Measurements from ENCODE around the gene SLC47A2.

Gene SLC47A2

DNA sequence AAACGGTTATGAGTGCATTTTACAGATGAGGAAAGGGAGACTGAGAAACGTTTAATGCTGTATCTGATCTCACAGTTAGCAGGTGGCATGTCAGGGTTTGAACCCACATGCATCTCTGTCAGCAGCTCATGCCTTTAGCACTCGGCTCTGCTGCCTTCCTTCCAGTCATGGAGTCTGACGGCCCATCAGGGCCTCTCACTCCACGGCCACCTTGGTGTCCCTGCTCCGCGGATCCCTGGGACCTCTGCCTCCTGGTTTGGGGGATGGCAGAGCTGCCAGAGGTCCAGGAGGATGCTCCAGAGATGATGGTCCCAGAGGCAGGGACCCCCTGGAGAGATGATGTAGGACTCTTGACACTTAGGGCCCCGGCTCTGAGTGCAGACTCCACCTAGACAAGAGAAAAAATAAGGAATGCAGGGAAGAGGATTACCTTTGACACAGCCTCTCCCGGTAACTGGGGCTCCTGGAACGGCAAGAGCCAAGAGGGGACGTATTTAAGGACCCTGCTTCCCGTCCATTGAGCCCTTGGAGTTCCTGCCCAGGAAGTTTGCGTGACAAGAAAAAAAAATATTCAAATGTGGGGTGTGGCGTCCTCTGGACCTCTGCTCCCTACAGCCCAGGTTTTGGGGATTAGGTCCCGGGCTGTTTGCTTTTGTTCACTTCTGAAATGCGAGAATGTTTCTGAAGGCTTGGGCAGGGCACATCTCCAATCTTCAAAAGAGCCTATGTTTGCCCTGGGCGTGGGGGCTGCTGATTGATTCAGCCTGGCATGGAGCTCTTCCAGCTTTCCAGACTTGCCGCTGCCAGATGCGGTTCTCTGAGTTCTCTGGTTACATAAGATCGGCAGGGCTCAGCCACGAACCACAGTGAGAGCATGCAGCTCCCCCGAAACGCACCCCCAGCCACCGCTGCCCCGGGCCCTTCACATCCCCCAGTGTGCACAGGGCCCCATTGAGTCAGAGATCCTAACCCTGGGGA lies 31.7 kb upstream of the SLC47A2 start, which contains the start of gene ALDH3A1:
Gene ALDH3A1, minus strand, starts transcription at position 470 of the 978 bp plus-strand sequence. CDS start 3,169 bp downstream, outside the sequence.
- no peak for DNase-seq (ENCODE audit: low read depth in 2 of 2)

DNA sequence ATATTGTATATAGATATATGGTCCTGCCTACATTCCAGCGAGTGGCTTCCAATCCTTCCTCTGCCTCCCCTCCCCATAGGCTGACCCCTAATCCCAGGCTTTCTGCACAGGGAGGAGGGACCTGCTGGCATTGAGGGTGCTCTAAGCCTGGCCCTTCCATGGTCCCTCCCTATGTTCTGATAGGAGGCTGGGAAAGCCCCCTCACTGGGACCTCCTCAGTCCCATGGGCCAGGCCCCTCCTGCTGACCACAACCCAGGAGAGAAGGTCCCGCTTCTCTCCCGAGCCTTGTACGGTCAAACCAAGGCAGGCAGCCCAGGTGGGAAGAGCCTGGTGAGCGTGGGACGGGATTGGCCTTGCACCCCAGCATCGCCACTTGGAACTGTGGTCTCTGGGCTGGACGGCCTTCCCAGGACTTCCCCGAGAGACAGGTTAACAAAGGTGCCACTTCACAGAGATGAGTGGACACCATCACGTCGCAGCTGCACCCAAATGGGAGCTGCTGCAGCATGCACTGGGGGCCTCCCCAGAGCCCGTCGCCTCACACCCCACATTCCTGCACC lies 30.9 kb upstream of the SLC47A2 start:
- no peak for DNase-seq (ENCODE audit: low read depth in 2 of 2)

GRCh38 chr17:19746517-19746916 lies 30.1 kb upstream of the SLC47A2 start:
- no peak for DNase-seq (ENCODE audit: low read depth in 2 of 2)

DNA sequence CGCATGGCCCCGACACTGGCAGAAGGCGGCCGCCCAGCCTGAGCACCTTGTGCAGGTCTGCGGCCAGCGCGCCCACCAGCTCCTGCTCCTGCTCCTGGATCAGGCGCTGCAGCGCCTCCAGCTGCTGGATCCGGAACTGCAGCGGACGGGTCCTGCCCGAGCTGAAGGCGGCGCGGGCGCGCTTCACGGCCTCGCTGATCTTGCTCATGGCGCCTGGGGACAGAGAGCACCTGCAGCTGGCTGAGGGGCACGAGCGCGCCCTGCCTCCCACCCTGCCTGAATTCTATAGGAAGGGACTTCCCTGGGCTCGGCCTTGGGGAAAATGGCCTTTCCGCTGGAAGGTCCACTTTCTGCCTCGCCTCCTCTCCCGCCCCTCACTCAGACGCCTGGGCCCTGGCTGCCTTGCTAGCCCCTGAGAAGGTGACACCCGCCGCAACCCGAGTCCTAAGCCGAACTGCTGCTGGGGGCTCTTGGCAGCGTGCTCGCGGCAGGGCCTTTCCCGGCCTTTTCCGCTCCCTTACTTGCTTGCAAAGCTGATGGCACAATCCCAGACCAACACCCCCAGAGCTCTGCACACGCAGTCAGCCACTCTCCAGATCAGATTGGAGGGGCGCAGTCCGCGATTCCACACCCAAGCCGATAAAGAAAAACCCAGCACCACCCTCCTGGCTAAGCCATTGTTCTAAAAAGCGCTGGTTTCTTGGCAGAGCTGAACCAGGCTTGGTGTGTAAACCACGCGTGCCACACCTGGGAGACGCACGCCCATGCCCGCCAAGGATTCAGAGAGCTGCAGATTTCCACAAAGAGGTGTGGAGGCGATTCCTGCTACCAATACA lies 28.8 kb upstream of the SLC47A2 start:
- DNase-seq (ENCODE audit: low read depth in 2 of 2), result peak; percentile 77 to 85

GRCh38 chr17:19744492-19744891 lies 28.1 kb upstream of the SLC47A2 start:
- no peak for DNase-seq (ENCODE audit: low read depth in 2 of 2)

- no peak for DNase-seq (ENCODE audit: low read depth in 2 of 2)
Measured at GRCh38 chr17:19743101-19744100, 27.0 kb upstream of the SLC47A2 start.

DNA sequence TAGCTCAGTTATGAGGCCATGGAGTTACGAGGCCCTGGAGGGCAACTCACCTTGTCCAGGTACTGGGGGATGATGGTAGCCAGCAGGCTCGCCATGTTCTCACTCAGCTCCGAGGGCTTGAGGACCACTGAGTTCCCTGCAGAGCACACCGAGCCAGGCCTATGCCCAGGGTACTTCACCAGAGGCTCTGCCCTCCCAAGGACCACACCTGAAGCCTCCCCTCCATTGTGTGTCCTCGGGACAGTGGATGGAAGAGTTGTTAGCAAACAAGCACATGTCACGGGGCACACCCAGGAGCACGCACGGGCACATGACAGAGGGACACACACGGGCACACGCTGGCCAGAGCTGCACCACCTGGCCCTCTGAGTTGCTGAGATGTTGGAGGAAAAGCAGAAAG lies 26.1 kb upstream of the SLC47A2 start:
- no peak for DNase-seq (ENCODE audit: low read depth in 2 of 2)

- DNase-seq (ENCODE audit: low read depth in 2 of 2), result no peak
Measured at GRCh38 chr17:19741832-19742457, 25.6 kb upstream of the SLC47A2 start.

DNA sequence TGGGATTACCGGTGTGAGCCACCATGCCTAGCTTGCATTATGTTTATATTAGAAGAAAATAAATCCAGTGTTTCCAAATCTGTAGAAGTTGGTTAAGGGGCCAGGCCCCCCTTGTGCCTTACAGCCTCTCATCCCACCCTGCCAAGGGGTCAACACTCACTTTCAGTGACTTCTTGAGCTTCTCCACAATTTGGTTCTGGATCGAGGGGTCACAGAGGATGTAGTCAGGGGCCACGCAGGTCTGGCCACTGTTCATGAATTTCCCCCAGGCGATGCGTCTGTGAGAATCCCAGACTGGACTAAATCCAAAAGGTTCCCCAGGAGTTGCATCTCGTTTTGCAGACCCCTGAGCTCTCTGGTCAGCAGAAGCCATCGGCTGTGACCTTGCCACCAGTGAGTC lies 24.5 kb upstream of the SLC47A2 start:
- no peak for DNase-seq (ENCODE audit: low read depth in 2 of 2)

GRCh38 chr17:19739241-19740201 lies 23.1 kb upstream of the SLC47A2 start:
- DNase-seq (ENCODE audit: low read depth in 2 of 2), result no peak

DNA sequence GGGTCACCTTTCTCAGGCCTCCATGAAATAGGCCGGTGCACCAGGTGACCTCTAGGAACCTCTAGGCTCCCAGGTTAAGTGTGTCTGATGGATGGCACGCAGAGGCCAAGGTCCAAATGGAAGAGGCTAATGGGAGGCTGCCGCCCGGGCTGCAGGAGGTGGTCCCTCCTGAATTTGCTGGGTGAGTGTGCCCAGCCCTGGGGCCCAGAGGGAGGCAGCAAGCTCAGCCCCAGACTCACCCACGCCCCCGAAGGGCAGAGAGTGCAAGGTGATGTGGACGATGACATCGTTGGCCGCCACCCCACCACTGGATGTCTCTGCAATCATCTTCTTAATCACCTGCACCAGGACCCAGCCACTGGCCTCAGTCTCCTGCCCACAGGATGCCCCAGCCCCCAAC lies 22.4 kb upstream of the SLC47A2 start:
- DNase-seq (ENCODE audit: low read depth in 2 of 2), result no peak

DNA sequence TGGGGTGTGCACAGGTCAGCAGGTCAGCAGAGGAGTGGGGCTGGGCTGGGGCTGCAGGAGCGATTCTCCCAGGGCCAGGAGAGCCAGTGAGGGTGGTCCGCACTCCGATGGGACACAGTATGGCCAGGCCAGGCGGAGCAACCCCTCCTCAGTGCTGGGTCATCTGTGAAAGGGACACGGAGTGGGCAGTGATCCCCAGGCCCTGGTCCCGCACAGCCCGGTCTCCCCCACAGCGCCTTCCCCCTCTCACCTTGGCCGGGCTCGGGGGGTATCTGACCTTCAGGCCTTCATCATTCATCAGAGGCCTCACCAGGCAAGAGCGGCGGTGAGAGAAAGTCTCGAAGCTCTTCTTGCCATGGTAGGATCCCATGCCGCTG lies 21.7 kb upstream of the SLC47A2 start:
- DNase-seq (ENCODE audit: low read depth in 2 of 2), result no peak

GRCh38 chr17:19737305-19738072 lies 21.1 kb upstream of the SLC47A2 start:
- no peak for DNase-seq (ENCODE audit: low read depth in 2 of 2)

GRCh38 chr17:19736071-19736470 lies 19.7 kb upstream of the SLC47A2 start:
- no peak for DNase-seq (ENCODE audit: low read depth in 2 of 2)

DNA sequence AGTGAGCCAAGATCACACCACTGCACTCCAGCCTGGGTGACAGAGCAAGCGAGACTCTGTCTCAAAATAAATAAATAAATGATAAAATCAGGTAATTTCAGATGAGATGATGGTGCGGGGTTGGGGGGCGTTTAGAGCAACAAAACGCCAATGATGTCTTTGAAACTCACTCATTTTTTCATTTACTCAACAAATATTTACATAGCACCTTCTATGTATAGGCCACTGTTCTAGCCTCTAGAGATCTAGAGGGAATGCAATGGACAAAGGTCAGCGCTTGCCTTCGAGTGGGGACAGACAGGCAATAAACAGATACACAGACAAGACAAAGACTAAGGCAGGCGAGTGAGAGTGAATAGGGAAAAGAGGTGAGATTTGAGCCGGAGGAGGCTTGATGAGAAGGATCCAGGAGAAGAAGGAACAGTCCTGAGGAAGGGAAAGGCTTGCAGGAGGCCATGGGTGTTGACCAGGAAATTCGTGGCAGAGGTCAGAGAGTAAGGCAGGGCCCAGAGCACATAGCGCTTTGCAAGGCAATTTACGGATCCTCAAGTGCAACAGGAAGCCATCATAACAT lies 17.7 kb upstream of the SLC47A2 start:
- no peak for DNase-seq (ENCODE audit: low read depth in 2 of 2)

DNA sequence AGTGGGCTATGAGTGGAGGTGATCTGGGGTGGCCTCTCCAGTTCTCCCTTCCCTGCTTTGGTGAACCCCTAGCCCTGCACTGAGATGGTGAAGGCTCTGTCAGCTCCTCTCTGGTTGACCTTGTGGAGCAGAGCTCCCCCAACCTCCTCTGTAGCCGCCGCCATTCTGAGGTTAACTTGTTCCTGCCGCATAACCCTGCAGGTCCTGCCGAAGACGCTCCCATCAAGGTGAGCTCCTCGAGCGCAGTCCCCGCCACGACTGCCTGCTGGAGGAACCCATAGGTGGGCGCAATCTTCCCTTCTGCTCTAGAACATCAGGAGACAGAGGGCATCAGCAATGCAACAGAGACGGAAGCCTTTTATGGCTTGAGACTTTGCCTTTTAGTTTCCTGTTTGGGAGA lies 15.2 kb upstream of the SLC47A2 start:
- DNase-seq (ENCODE audit: low read depth in 2 of 2), result no peak

- DNase-seq (ENCODE audit: low read depth in 2 of 2), result no peak
Measured at GRCh38 chr17:19730843-19731242, 14.5 kb upstream of the SLC47A2 start.

DNA sequence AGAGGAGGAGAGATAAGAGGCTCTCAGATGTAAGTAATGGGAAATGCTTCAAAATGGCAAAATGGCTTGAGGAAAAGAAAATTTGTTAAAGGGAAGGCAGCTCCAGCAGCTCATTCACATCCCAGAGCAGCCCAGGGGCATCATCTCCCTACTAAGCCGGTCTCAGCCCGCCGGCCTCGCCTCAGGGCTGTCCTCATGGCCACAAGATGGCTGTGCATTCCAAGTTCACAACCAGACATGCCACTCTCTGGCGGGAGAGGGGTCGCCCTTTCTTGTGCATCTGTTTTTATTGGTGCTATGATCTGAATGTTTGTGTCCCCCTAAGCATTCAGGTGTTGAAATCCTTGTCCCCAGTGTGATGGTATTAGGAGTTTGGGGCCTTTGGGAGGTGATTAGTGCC lies 13.5 kb upstream of the SLC47A2 start:
- DNase-seq (ENCODE audit: low read depth in 2 of 2), result no peak

All from stimulated activated CD4-positive, alpha-beta T cell treated with anti-CD3 and anti-CD28 coated beads, Interleukin-1b, Interleukin-23, amount 100 ng/mL, for 4 hours (primary cell).